IPS-15b (cell line): ENCODE measurements around the gene DNAH17.

Experiments
- H3K27me3 ChIP-seq: one replicate; pipeline ENCODE4 v1.6.1; 2013; ENCODE audit warnings: low read length; ENCODE audit not compliant: control insufficient read depth, insufficient read depth
- H3K36me3 ChIP-seq: one replicate; pipeline ENCODE4 v1.6.1; 2013; ENCODE audit warnings: low read length; ENCODE audit not compliant: control insufficient read depth, insufficient read depth
- H3K4me1 ChIP-seq: one replicate; pipeline ENCODE4 v1.6.1; 2013; ENCODE audit warnings: mild to moderate bottlenecking, low read length; ENCODE audit not compliant: control insufficient read depth, insufficient read depth
- H3K4me3 ChIP-seq: one replicate; pipeline ENCODE4 v1.5.1; 2013; ENCODE audit warnings: low read depth, low read length
- H3K9ac ChIP-seq: one replicate; pipeline ENCODE4 v1.6.1; 2013; ENCODE audit warnings: low read depth, mild to moderate bottlenecking, low read length
- H3K9me3 ChIP-seq: one replicate; pipeline ENCODE4 v1.6.1; 2013; ENCODE audit warnings: mild to moderate bottlenecking, low read length; ENCODE audit not compliant: control insufficient read depth, insufficient read depth

The DNAH17 gene

GRCh38 chr17:78601577-78602190 is 24.5 kb upstream of the DNAH17 start:
- Histone ChIP-seq H3K4me1 (peaks cover 5% of the 10 kb centered on the region), H3K4me3 (no peak overlapping the region), H3K36me3 (no peaks in the 10 kb centered on the region), H3K9ac (no peak overlapping the region), H3K27me3 (no peaks in the 10 kb centered on the region), H3K9me3 (no peaks in the 10 kb centered on the region)

- Histone ChIP-seq H3K27me3 (no peaks in the 10 kb centered on the region), H3K4me1 (peaks cover 5% of the 10 kb centered on the region)
These were observed 23.1 kb upstream of the DNAH17 start for GRCh38 chr17:78600181-78600721.

GRCh38 chr17:78599419-78599818 is 22.2 kb upstream of the DNAH17 start:
- peaks cover 5% of the 10 kb centered on the region for H3K4me1 ChIP-seq
- H3K36me3 ChIP-seq = no peaks in the 10 kb centered on the region
- H3K9me3 ChIP-seq = no peaks in the 10 kb centered on the region
- H3K9ac ChIP-seq = no peak overlapping the region
- no peak overlapping the region for H3K4me3 ChIP-seq
- H3K27me3 ChIP-seq = no peaks in the 10 kb centered on the region

More at GRCh38 chr17:78600181-78600721, 23.1 kb upstream of the DNAH17 start:
- H3K9me3 ChIP-seq = no peaks in the 10 kb centered on the region
- H3K9ac ChIP-seq = no peak overlapping the region
- no peaks in the 10 kb centered on the region for H3K36me3 ChIP-seq
- H3K4me3 ChIP-seq = no peak overlapping the region

- Histone ChIP-seq H3K9me3 (no peaks in the 10 kb centered on the region), H3K4me3 (no peak overlapping the region), H3K36me3 (no peaks in the 10 kb centered on the region), H3K4me1 (peaks cover 5% of the 10 kb centered on the region), H3K27me3 (no peaks in the 10 kb centered on the region), H3K9ac (no peak overlapping the region)
These were observed 20.8 kb upstream of the DNAH17 start for GRCh38 chr17:78598013-78598471.

GRCh38 chr17:78596871-78597764 is 19.9 kb upstream of the DNAH17 start:
- H3K9ac ChIP-seq = no peak overlapping the region
- no peak overlapping the region for H3K4me3 ChIP-seq
- H3K4me1 ChIP-seq = peaks cover 5% of the 10 kb centered on the region
- H3K27me3 ChIP-seq = no peaks in the 10 kb centered on the region
- H3K36me3 ChIP-seq = no peaks in the 10 kb centered on the region
- H3K9me3 ChIP-seq = no peaks in the 10 kb centered on the region

- Histone ChIP-seq H3K9ac (no peak overlapping the region), H3K27me3 (no peaks in the 10 kb centered on the region), H3K4me1 (peaks cover 5% of the 10 kb centered on the region)
These were observed 18.1 kb upstream of the DNAH17 start for GRCh38 chr17:78595135-78595810.

GRCh38 chr17:78592991-78593329 is 15.8 kb upstream of the DNAH17 start:
- Histone ChIP-seq H3K27me3 (no peaks in the 10 kb centered on the region), H3K4me3 (no peak overlapping the region), H3K9ac (no peak overlapping the region), H3K4me1 (peaks cover 5% of the 10 kb centered on the region), H3K9me3 (no peaks in the 10 kb centered on the region), H3K36me3 (no peaks in the 10 kb centered on the region)

More at GRCh38 chr17:78595135-78595810, 18.1 kb upstream of the DNAH17 start:
- Histone ChIP-seq H3K4me3 (no peak overlapping the region), H3K36me3 (no peaks in the 10 kb centered on the region), H3K9me3 (no peaks in the 10 kb centered on the region)

GRCh38 chr17:78591263-78591671 is 14.1 kb upstream of the DNAH17 start:
- H3K36me3 ChIP-seq = no peaks in the 10 kb centered on the region
- H3K27me3 ChIP-seq = no peaks in the 10 kb centered on the region
- no peak overlapping the region for H3K4me3 ChIP-seq
- H3K4me1 ChIP-seq = no peaks in the 10 kb centered on the region
- no peak overlapping the region for H3K9ac ChIP-seq
- H3K9me3 ChIP-seq = no peaks in the 10 kb centered on the region

- H3K36me3 ChIP-seq = no peaks in the 10 kb centered on the region
- no peaks in the 10 kb centered on the region for H3K27me3 ChIP-seq
- H3K9ac ChIP-seq = no peak overlapping the region
These were observed 12.7 kb upstream of the DNAH17 start for GRCh38 chr17:78589885-78590284.

GRCh38 chr17:78589031-78589675 is 12.0 kb upstream of the DNAH17 start:
- Histone ChIP-seq H3K36me3 (no peaks in the 10 kb centered on the region), H3K27me3 (no peaks in the 10 kb centered on the region), H3K4me3 (no peak overlapping the region), H3K9me3 (no peaks in the 10 kb centered on the region), H3K9ac (no peak overlapping the region), H3K4me1 (no peaks in the 10 kb centered on the region)

More at GRCh38 chr17:78589885-78590284, 12.7 kb upstream of the DNAH17 start:
- Histone ChIP-seq H3K4me3 (no peak overlapping the region), H3K9me3 (no peaks in the 10 kb centered on the region), H3K4me1 (no peaks in the 10 kb centered on the region)
